Measurements from ENCODE around the gene IL36B. TPM values are rescaled to one million over a fixed set of nuclear protein-coding genes. Genes with fewer than 3 reads are reported as not detected.
A peak's percentile ranks its signal among the peaks of the same experiment; 100 is the strongest.

The IL36B gene
- total RNA-seq, 1 donor from 2014 or later: not detected

- Mint-ChIP-seq H3K9me3 (peaks cover 25% of the 10 kb centered on the region), H3K36me3 (no peaks in the 10 kb centered on the region), H3K27ac (peak overlapping the region; percentile 80), H3K4me1 (peaks cover 13% of the 10 kb centered on the region), H3K4me3 (peak overlapping the region; percentile 20), H3K27me3 (ENCODE audit: low read depth) (peaks cover 9% of the 10 kb centered on the region)
- no peak for TF ChIP-seq CTCF (IDR thresholded peaks at IDR 0.05; ENCODE audit: unreplicated experiment)
- DNase-seq (ENCODE audit: low spot score in 2 of 2, unreplicated experiment in 2 of 2): no peak
Observed at GRCh38 chr2:113058411-113058994, 5.8 kb upstream of the IL36B start.

GRCh38 chr2:113057117-113057516 lies 4.5 kb upstream of the IL36B start:
- Mint-ChIP-seq H3K27me3 (ENCODE audit: low read depth) (peaks cover 7% of the 10 kb centered on the region), H3K9me3 (peaks cover 36% of the 10 kb centered on the region), H3K4me3 (no peak overlapping the region), H3K27ac (no peak overlapping the region), H3K4me1 (peaks cover 13% of the 10 kb centered on the region), H3K36me3 (no peaks in the 10 kb centered on the region)
- DNase-seq (ENCODE audit: low spot score in 2 of 2, unreplicated experiment in 2 of 2): no peak
- TF ChIP-seq CTCF (IDR thresholded peaks at IDR 0.05; ENCODE audit: unreplicated experiment): no peak

GRCh38 chr2:113056521-113056920 lies 3.9 kb upstream of the IL36B start:
- no peak overlapping the region for H3K4me3 Mint-ChIP-seq
- H3K27ac Mint-ChIP-seq: no peak overlapping the region
- H3K36me3 Mint-ChIP-seq: no peaks in the 10 kb centered on the region
- TF ChIP-seq CTCF (IDR thresholded peaks at IDR 0.05; ENCODE audit: unreplicated experiment): no peak
- no peak for DNase-seq (ENCODE audit: low spot score in 2 of 2, unreplicated experiment in 2 of 2)
- peaks cover 36% of the 10 kb centered on the region for H3K9me3 Mint-ChIP-seq
- H3K27me3 Mint-ChIP-seq (ENCODE audit: low read depth): peaks cover 5% of the 10 kb centered on the region
- peaks cover 13% of the 10 kb centered on the region for H3K4me1 Mint-ChIP-seq

- H3K27me3 Mint-ChIP-seq (ENCODE audit: low read depth): peaks cover 4% of the 10 kb centered on the region
- no peak for DNase-seq (ENCODE audit: low spot score in 2 of 2, unreplicated experiment in 2 of 2)
- no peaks in the 10 kb centered on the region for H3K36me3 Mint-ChIP-seq
- peaks cover 9% of the 10 kb centered on the region for H3K4me1 Mint-ChIP-seq
- H3K4me3 Mint-ChIP-seq: no peak overlapping the region
- no peak for TF ChIP-seq CTCF (IDR thresholded peaks at IDR 0.05; ENCODE audit: unreplicated experiment)
- H3K27ac Mint-ChIP-seq: no peak overlapping the region
- peaks cover 48% of the 10 kb centered on the region for H3K9me3 Mint-ChIP-seq
Observed at GRCh38 chr2:113054066-113054465, 1.4 kb upstream of the IL36B start.

- H3K4me3 Mint-ChIP-seq: no peak overlapping the region
- no peak overlapping the region for H3K27ac Mint-ChIP-seq
- H3K4me1 Mint-ChIP-seq: peaks cover 8% of the 10 kb centered on the region
- no peaks in the 10 kb centered on the region for H3K36me3 Mint-ChIP-seq
- no peak for TF ChIP-seq CTCF (IDR thresholded peaks at IDR 0.05; ENCODE audit: unreplicated experiment)
- peaks cover 51% of the 10 kb centered on the region for H3K9me3 Mint-ChIP-seq
- H3K27me3 Mint-ChIP-seq (ENCODE audit: low read depth): peaks cover 7% of the 10 kb centered on the region
- DNase-seq (ENCODE audit: low spot score in 2 of 2, unreplicated experiment in 2 of 2): no peak
Observed at GRCh38 chr2:113053666-113054065, 999 bp upstream of the IL36B start.

Data from mesothelial cell of epicardium (in vitro differentiated cells).